Ishikawa (cell line): ENCODE results near the gene LIMCH1.

ENCODE experiments used
- CEBPB ChIP-seq: IDR thresholded peaks from 2 replicates; pipeline ENCODE4 v1.6.1; 2012
- CREB1 ChIP-seq: IDR thresholded peaks from 2 replicates; pipeline ENCODE4 v1.6.1; 2012; ENCODE audit warnings: low read depth
- EGR1 ChIP-seq: IDR thresholded peaks from 2 replicates; pipeline ENCODE4 v1.6.1; 2012
- EP300 ChIP-seq: IDR thresholded peaks from 2 replicates; pipeline ENCODE4 v1.6.1; 2012; ENCODE audit warnings: borderline replicate concordance
- FOXM1 ChIP-seq: IDR thresholded peaks from 2 replicates; pipeline ENCODE4 v1.6.1; 2012; ENCODE audit warnings: low read depth, borderline replicate concordance
- MAX ChIP-seq: IDR thresholded peaks from 2 replicates; pipeline ENCODE4 v1.6.1; 2012
- NFIC ChIP-seq: IDR thresholded peaks from 2 replicates; pipeline ENCODE4 v1.6.1; 2012
- RAD21 ChIP-seq: IDR thresholded peaks from 2 replicates; pipeline ENCODE4 v1.6.1; 2012; ENCODE audit warnings: low read depth
- TAF1 ChIP-seq: IDR thresholded peaks from 2 replicates; pipeline ENCODE4 v1.6.1; 2012; ENCODE audit warnings: low read depth, mild to moderate bottlenecking
- TCF12 ChIP-seq: IDR thresholded peaks from 2 replicates; pipeline ENCODE4 v1.6.1; 2012; ENCODE audit warnings: low read depth
- TEAD4 ChIP-seq: IDR thresholded peaks from 2 replicates; pipeline ENCODE4 v1.6.1; 2012
- YY1 ChIP-seq: IDR thresholded peaks from 2 replicates; pipeline ENCODE4 v1.6.1; 2012; ENCODE audit warnings: low read depth
- ZBTB7A ChIP-seq: IDR thresholded peaks from 2 replicates; pipeline ENCODE4 v1.6.1; 2012; ENCODE audit warnings: low read depth
- TF ChIP-seq, protein P1 (sequence below): IDR thresholded peaks from 2 replicates; pipeline ENCODE4 v1.6.1; 2012; ENCODE audit warnings: low read depth, mild to moderate bottlenecking

Gene LIMCH1

GRCh38 chr4:41613386-41613785, 75.4 kb downstream of the LIMCH1 start:
- no peak for TF ChIP-seq NFIC
- no peak for TF ChIP-seq EP300
- no peak for TF ChIP-seq TAF1
- no peak for TF ChIP-seq MAX
- no peak for TF ChIP-seq ZBTB7A
- TF ChIP-seq RAD21, result no peak
- TF ChIP-seq CREB1, result no peak
- TF ChIP-seq, protein P1, sequence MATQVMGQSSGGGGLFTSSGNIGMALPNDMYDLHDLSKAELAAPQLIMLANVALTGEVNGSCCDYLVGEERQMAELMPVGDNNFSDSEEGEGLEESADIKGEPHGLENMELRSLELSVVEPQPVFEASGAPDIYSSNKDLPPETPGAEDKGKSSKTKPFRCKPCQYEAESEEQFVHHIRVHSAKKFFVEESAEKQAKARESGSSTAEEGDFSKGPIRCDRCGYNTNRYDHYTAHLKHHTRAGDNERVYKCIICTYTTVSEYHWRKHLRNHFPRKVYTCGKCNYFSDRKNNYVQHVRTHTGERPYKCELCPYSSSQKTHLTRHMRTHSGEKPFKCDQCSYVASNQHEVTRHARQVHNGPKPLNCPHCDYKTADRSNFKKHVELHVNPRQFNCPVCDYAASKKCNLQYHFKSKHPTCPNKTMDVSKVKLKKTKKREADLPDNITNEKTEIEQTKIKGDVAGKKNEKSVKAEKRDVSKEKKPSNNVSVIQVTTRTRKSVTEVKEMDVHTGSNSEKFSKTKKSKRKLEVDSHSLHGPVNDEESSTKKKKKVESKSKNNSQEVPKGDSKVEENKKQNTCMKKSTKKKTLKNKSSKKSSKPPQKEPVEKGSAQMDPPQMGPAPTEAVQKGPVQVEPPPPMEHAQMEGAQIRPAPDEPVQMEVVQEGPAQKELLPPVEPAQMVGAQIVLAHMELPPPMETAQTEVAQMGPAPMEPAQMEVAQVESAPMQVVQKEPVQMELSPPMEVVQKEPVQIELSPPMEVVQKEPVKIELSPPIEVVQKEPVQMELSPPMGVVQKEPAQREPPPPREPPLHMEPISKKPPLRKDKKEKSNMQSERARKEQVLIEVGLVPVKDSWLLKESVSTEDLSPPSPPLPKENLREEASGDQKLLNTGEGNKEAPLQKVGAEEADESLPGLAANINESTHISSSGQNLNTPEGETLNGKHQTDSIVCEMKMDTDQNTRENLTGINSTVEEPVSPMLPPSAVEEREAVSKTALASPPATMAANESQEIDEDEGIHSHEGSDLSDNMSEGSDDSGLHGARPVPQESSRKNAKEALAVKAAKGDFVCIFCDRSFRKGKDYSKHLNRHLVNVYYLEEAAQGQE, result no peak
- TF ChIP-seq YY1, result no peak
- TF ChIP-seq EGR1, result no peak
- no peak for TF ChIP-seq TCF12

DNA sequence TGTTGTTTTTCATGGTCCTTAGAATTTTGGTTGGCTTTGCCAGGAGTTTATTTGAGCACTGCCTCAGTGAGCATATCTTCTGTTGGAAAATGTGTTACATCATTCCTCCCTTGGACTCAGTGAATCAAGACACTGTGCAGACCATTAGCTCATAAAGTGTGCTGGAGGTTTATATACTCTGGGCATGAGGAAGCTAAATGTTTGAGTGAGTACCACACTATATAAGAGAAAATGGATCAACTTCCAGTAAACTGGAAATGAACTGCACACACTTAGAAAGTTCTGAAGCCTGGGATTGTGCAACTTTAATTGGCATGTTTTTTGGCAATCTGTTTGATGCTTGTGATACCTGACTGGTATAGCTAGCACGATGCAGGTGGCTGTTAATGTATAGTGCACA, 75.9 kb downstream of the LIMCH1 start:
- TF ChIP-seq MAX (no peak), ZBTB7A (no peak), CEBPB (peak; percentile 39; the same call in 1 of the 2 replicates), EGR1 (no peak)
- TF ChIP-seq, protein P1, result no peak

DNA sequence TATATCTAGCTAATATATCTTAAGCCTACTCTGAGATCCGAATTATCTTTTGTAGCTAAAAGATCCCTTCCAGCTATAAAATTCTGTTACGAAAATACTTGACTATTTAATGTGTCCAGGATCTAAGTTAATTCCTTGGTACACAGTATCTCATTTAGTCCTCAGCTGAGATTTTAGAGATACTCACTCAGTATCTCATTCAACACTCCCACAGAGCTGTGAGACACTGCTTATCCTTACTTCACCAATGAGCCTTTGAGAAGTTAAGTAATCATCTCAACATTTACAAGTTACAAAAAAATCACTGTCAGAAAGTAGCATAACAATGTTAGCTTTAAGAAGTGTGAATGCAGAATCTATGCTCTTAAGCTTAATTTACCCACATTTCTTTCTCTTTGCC, 76.6 kb downstream of the LIMCH1 start:
- no peak for TF ChIP-seq TEAD4
- TF ChIP-seq, protein P1, result no peak
- no peak for TF ChIP-seq NFIC
- TF ChIP-seq MAX, result no peak
- TF ChIP-seq FOXM1, result no peak

DNA sequence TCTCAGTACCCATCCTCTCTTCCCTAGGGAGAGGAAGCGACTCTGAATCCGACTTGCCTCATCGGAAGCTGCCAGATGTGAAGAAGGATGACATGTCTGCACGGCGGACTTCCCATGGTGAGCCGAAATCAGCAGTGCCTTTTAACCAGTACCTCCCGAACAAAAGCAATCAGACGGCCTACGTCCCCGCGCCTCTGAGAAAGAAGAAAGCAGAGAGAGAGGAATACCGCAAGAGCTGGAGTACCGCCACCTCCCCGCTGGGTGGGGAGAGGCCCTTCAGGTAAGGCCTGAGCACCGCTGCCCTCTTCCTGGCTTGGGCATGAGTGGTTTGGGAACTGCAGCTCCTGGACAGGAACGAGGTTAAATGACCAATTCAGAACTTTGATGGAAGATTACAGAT, 81.2 kb downstream of the LIMCH1 start:
- TF ChIP-seq CEBPB (no peak), RAD21 (no peak), YY1 (no peak), TCF12 (no peak), TAF1 (no peak)

GRCh38 chr4:41620594-41621256, 82.8 kb downstream of the LIMCH1 start:
- TF ChIP-seq CEBPB (0 out of 2 replicates have a peak, but pooled peaks have one; percentile 31), NFIC (no peak)
- TF ChIP-seq, protein P1, result no peak
